WTC11 (cell line): ENCODE measurements around the gene TIMMDC1.

Experiments used
- ATF3 ChIP-seq: sonication (generic); formaldehyde crosslinking; conservative IDR thresholded peaks from 2 replicates; pipeline ENCODE4 v1.8.1; 2022; ENCODE audit warnings: mild to moderate bottlenecking, missing genetic modification reagents
- CTCF ChIP-seq: fragments of 200-600 bp; IDR thresholded peaks from 2 replicates; pipeline ENCODE4 v1.8.0; 2022; ENCODE audit warnings: antibody characterized with exemption
- E2F4 ChIP-seq: sonication (generic); formaldehyde crosslinking; IDR thresholded peaks from 2 replicates; pipeline ENCODE4 v1.8.1; 2022; ENCODE audit warnings: low read depth, mild to moderate bottlenecking, moderate library complexity, missing genetic modification reagents, borderline replicate concordance
- FOXP4 ChIP-seq: sonication (generic); formaldehyde crosslinking; IDR thresholded peaks from 2 replicates; pipeline ENCODE4 v1.8.0; 2022; ENCODE audit warnings: mild to moderate bottlenecking, missing genetic modification reagents
- MYBL2 ChIP-seq: sonication (generic); formaldehyde crosslinking; IDR thresholded peaks from 2 replicates; pipeline ENCODE4 v1.8.1; 2023; ENCODE audit warnings: mild to moderate bottlenecking, moderate library complexity, missing genetic modification reagents
- RELA ChIP-seq: sonication (generic); formaldehyde crosslinking; IDR thresholded peaks from 2 replicates; pipeline ENCODE4 v1.8.1; 2022; ENCODE audit warnings: missing genetic modification reagents, mild to moderate bottlenecking, borderline replicate concordance

- TF ChIP-seq CTCF: no peak
- no peak for TF ChIP-seq MYBL2 (CRISPR knock-in tag)
- no peak for TF ChIP-seq E2F4 (CRISPR knock-in tag)
- no peak for TF ChIP-seq FOXP4 (CRISPR knock-in tag)
- no peak for TF ChIP-seq ATF3 (CRISPR knock-in tag)
- no peak for TF ChIP-seq RELA (CRISPR knock-in tag)
Observed at GRCh38 chr3:119506631-119507030, 8.3 kb downstream of the TIMMDC1 start.
